GM20431 (cell line): ENCODE data around the gene FUOM.
"Not testable (repeated sequence)": the region's sequence is repeated elsewhere in the genome, so short reads cannot be mapped to it uniquely, and the experiment has no call there.

Experiments used
- in situ Hi-C: fragments of 300-500 bp; cut with MseI, MboI; formaldehyde crosslinking; loops from one replicate; pipeline ENCODE4 v1.15.0; 2020; ENCODE audit warnings: low sequenced_read_pairs; ENCODE audit not compliant: unreplicated experiment

FUOM gene

GRCh38 chr10:133388973-133389818 is 31.4 kb upstream of the FUOM start:
- in situ Hi-C loops = no loop called here

- in situ Hi-C loops = no loop called here
Measured at GRCh38 chr10:133388236-133388972, 30.6 kb upstream of the FUOM start.

- in situ Hi-C loops = not testable (repeated sequence)
Measured at GRCh38 chr10:133386951-133387350, 29.1 kb upstream of the FUOM start.

GRCh38 chr10:133385214-133385613 is 27.4 kb upstream of the FUOM start:
- in situ Hi-C loops = no loop called here

GRCh38 chr10:133384071-133384470 is 26.3 kb upstream of the FUOM start:
- in situ Hi-C loops = no loop called here

GRCh38 chr10:133383551-133383950 is 25.7 kb upstream of the FUOM start:
- in situ Hi-C loops = no loop called here

GRCh38 chr10:133381036-133381435 is 23.2 kb upstream of the FUOM start:
- in situ Hi-C loops = no loop called here

GRCh38 chr10:133379801-133380666 is 22.2 kb upstream of the FUOM start:
- in situ Hi-C loops = no loop called here

- in situ Hi-C loops = no loop called here
Measured at GRCh38 chr10:133379152-133379800, 21.5 kb upstream of the FUOM start, which contains the start of gene PAOX. Gene PAOX, plus strand, starts transcription at chr10:133379262. Its CDS starts 55 bp downstream, at chr10:133379317.

GRCh38 chr10:133378251-133379096 is 20.7 kb upstream of the FUOM start:
- in situ Hi-C loops = no loop called here

GRCh38 chr10:133377818-133378250 is 20.0 kb upstream of the FUOM start:
- in situ Hi-C loops = no loop called here

- in situ Hi-C loops = no loop called here
Measured at GRCh38 chr10:133377025-133377817, 19.4 kb upstream of the FUOM start.

- in situ Hi-C loops = not testable (repeated sequence)
Measured at GRCh38 chr10:133376183-133376582, 18.4 kb upstream of the FUOM start.

GRCh38 chr10:133375357-133376115 is 17.7 kb upstream of the FUOM start:
- in situ Hi-C loops = no loop called here

GRCh38 chr10:133373174-133374090 is 15.6 kb upstream of the FUOM start, which contains the start of gene ECHS1:
Gene ECHS1, minus strand, starts transcription at chr10:133373354. Its CDS starts 21 bp downstream, at chr10:133373333.
- in situ Hi-C loops = no loop called here

GRCh38 chr10:133372507-133372906 is 14.7 kb upstream of the FUOM start:
- in situ Hi-C loops = no loop called here
